Hematopoietic multipotent progenitor cell treated with erythropoietin and hydrocortisone succinate and interleukin-3 and kit ligand, for 17 days (in vitro differentiated cells): Measurements from ENCODE around the gene ZNF76.

Source experiments
- DNase-seq: peaks from one replicate; pipeline ENCODE4 v3.0.0-alpha.2; 2015; ENCODE audit warnings: low spot score

ZNF76 gene

GRCh38 chr6:35267897-35268296, 8.4 kb downstream of the ZNF76 start:
- no peak for DNase-seq

- DNase-seq = no peak
Observed at GRCh38 chr6:35272005-35272404, 12.5 kb downstream of the ZNF76 start.

- no peak for DNase-seq
Observed at GRCh38 chr6:35273822-35274559, 14.5 kb downstream of the ZNF76 start.

- no peak for DNase-seq
Observed at GRCh38 chr6:35275744-35276260, 16.3 kb downstream of the ZNF76 start.

GRCh38 chr6:35278708-35279107, 19.2 kb downstream of the ZNF76 start:
- no peak for DNase-seq

GRCh38 chr6:35280903-35281302, 21.4 kb downstream of the ZNF76 start:
- DNase-seq = no peak

GRCh38 chr6:35282472-35282871, 22.9 kb downstream of the ZNF76 start:
- no peak for DNase-seq

GRCh38 chr6:35283361-35283760, 23.8 kb downstream of the ZNF76 start:
- DNase-seq = no peak

- no peak for DNase-seq
Observed at GRCh38 chr6:35287671-35288396, 28.3 kb downstream of the ZNF76 start.

GRCh38 chr6:35288834-35289233, 29.3 kb downstream of the ZNF76 start:
- DNase-seq = no peak

- DNase-seq = no peak
Observed at GRCh38 chr6:35291491-35291890, 32.0 kb downstream of the ZNF76 start.

- no peak for DNase-seq
Observed at GRCh38 chr6:35292494-35292893, 33.0 kb downstream of the ZNF76 start.

GRCh38 chr6:35293681-35294080, 34.1 kb downstream of the ZNF76 start:
- no peak for DNase-seq

- DNase-seq = peak; percentile 32
Observed at GRCh38 chr6:35294308-35294945, 34.9 kb downstream of the ZNF76 start.

- no peak for DNase-seq
Observed at GRCh38 chr6:35295036-35295435, 35.5 kb downstream of the ZNF76 start.

- no peak for DNase-seq
Observed at GRCh38 chr6:35295521-35296315, 36.2 kb downstream of the ZNF76 start.

GRCh38 chr6:35296931-35297600, 37.5 kb downstream of the ZNF76 start:
- no peak for DNase-seq

GRCh38 chr6:35297601-35298481, 38.3 kb downstream of the ZNF76 start, which contains the start of gene DEF6:
TSS of gene DEF6 (plus strand) at chr6:35297818. CDS start at chr6:35297857, 39 bp downstream.
- DNase-seq = no peak

GRCh38 chr6:35298625-35299140, 39.1 kb downstream of the ZNF76 start:
- no peak for DNase-seq

- no peak for DNase-seq
Observed at GRCh38 chr6:35299674-35300073, 40.1 kb downstream of the ZNF76 start.
